DLD1 (cell line): ENCODE results near the gene ARMC7.
"Not testable (repeated sequence)": the region's sequence is repeated elsewhere in the genome, so short reads cannot be mapped to it uniquely, and the experiment has no call there.

ENCODE experiments used
- in situ Hi-C: cut with HindIII; loops from 2 replicates; pipeline ENCODE4 v1.10.0; 2017; ENCODE audit warnings: low sequenced_read_pairs

The ARMC7 gene

GRCh38 chr17:75109407-75110233, at the start of gene ARMC7:
Gene ARMC7 (plus strand): TSS chr17:75109969. CDS start chr17:75110289, 320 bp downstream.
- in situ Hi-C loops = no loop called here

GRCh38 chr17:75060434-75061054, 49.2 kb upstream of the ARMC7 start:
- in situ Hi-C loops = no loop called here

- in situ Hi-C loops = no loop called here
Observed at GRCh38 chr17:75061055-75061438, 48.7 kb upstream of the ARMC7 start.

- in situ Hi-C loops = no loop called here
Observed at GRCh38 chr17:75061618-75062017, 48.2 kb upstream of the ARMC7 start.

- in situ Hi-C loops = no loop called here
Observed at GRCh38 chr17:75063201-75063600, 46.6 kb upstream of the ARMC7 start.

- in situ Hi-C loops = no loop called here
Observed at GRCh38 chr17:75063626-75064025, 46.1 kb upstream of the ARMC7 start.

- in situ Hi-C loops = no loop called here
Observed at GRCh38 chr17:75064040-75064439, 45.7 kb upstream of the ARMC7 start.

GRCh38 chr17:75064460-75064859, 45.3 kb upstream of the ARMC7 start:
- in situ Hi-C loops = no loop called here

- in situ Hi-C loops = no loop called here
Observed at GRCh38 chr17:75064867-75065561, 44.8 kb upstream of the ARMC7 start.

GRCh38 chr17:75065562-75066151, 44.1 kb upstream of the ARMC7 start:
- in situ Hi-C loops = no loop called here

GRCh38 chr17:75067856-75068255, 41.9 kb upstream of the ARMC7 start:
- in situ Hi-C loops = no loop called here

- in situ Hi-C loops = no loop called here
Observed at GRCh38 chr17:75068750-75069149, 41.0 kb upstream of the ARMC7 start.

GRCh38 chr17:75069783-75070182, 40.0 kb upstream of the ARMC7 start:
- in situ Hi-C loops = no loop called here

- in situ Hi-C loops = not testable (repeated sequence)
Observed at GRCh38 chr17:75071478-75072271, 38.1 kb upstream of the ARMC7 start.

GRCh38 chr17:75072909-75073308, 36.9 kb upstream of the ARMC7 start:
- in situ Hi-C loops = not testable (repeated sequence)

- in situ Hi-C loops = no loop called here
Observed at GRCh38 chr17:75073618-75074047, 36.1 kb upstream of the ARMC7 start.

GRCh38 chr17:75074532-75074931, 35.2 kb upstream of the ARMC7 start:
- in situ Hi-C loops = no loop called here

GRCh38 chr17:75075597-75076336, 34.0 kb upstream of the ARMC7 start:
- in situ Hi-C loops = no loop called here

GRCh38 chr17:75077072-75077495, 32.7 kb upstream of the ARMC7 start:
- in situ Hi-C loops = no loop called here
